NT2/D1 (cell line): ENCODE data around the gene GALP.
"Not testable (repeated sequence)": the region's sequence is repeated elsewhere in the genome, so short reads cannot be mapped to it uniquely, and the experiment has no call there.

ENCODE experiments used
- DNase-seq: peaks from one replicate; pipeline ENCODE4 v3.0.0-alpha.2; 2011; ENCODE audit warnings: low read depth, low spot score
- H3K27me3 ChIP-seq: 2 replicates; pipeline ENCODE4 v1.6.0; 2011; ENCODE audit warnings: mild to moderate bottlenecking; ENCODE audit not compliant: insufficient read length, insufficient read depth
- H3K36me3 ChIP-seq: 2 replicates; pipeline ENCODE4 v1.6.1; 2011; ENCODE audit warnings: mild to moderate bottlenecking, low read length, mixed read lengths; ENCODE audit not compliant: insufficient read depth, insufficient read length
- H3K4me1 ChIP-seq: 2 replicates; pipeline ENCODE4 v1.5.1; 2011; ENCODE audit not compliant: insufficient read depth, insufficient read length
- H3K4me3 ChIP-seq: 2 replicates; pipeline ENCODE4 v1.5.1; 2011; ENCODE audit warnings: low read depth; ENCODE audit not compliant: insufficient read length
- H3K9ac ChIP-seq: 2 replicates; pipeline ENCODE4 v1.6.0; 2011; ENCODE audit warnings: low read depth; ENCODE audit not compliant: insufficient read length
- H3K9me3 ChIP-seq: 2 replicates; pipeline ENCODE4 v1.5.1; 2011; ENCODE audit warnings: mild to moderate bottlenecking, low read length; ENCODE audit not compliant: insufficient read depth
- SUZ12 ChIP-seq: IDR thresholded peaks from 2 replicates; pipeline ENCODE4 v1.6.1; 2011; ENCODE audit not compliant: insufficient read length, insufficient read depth; ENCODE audit errors: extremely low read depth
- YY1 ChIP-seq: IDR thresholded peaks from 2 replicates; pipeline ENCODE4 v1.6.1; 2011; ENCODE audit not compliant: insufficient read length, insufficient read depth
- ZNF274 ChIP-seq: IDR thresholded peaks from 2 replicates; pipeline ENCODE4 v1.6.1; 2011; ENCODE audit warnings: mild to moderate bottlenecking, low read depth, low read length

The GALP gene

GRCh38 chr19:56175861-56176307, at the start of gene GALP:
Gene GALP, plus strand, starts transcription at chr19:56176008. Its CDS starts 1,101 bp downstream, at chr19:56177109.
- not testable (repeated sequence) for H3K9me3 ChIP-seq, H3K4me3 ChIP-seq, H3K36me3 ChIP-seq, H3K9ac ChIP-seq, H3K27me3 ChIP-seq, DNase-seq, H3K4me1 ChIP-seq

- Histone ChIP-seq H3K9me3 (no peaks in the 10 kb centered on the region), H3K27me3 (no peaks in the 10 kb centered on the region), H3K9ac (no peak overlapping the region), H3K4me3 (no peak overlapping the region), H3K36me3 (no peaks in the 10 kb centered on the region), H3K4me1 (no peaks in the 10 kb centered on the region)
- no peak for TF ChIP-seq ZNF274
- TF ChIP-seq SUZ12, result no peak
- TF ChIP-seq YY1, result no peak
- no peak for DNase-seq
These were observed 48.6 kb upstream of the GALP start for GRCh38 chr19:56126983-56127780.

- Histone ChIP-seq H3K4me1 (no peaks in the 10 kb centered on the region), H3K27me3 (no peaks in the 10 kb centered on the region), H3K4me3 (no peak overlapping the region), H3K9ac (no peak overlapping the region), H3K36me3 (no peaks in the 10 kb centered on the region), H3K9me3 (no peaks in the 10 kb centered on the region)
- DNase-seq, result no peak
- TF ChIP-seq YY1 (no peak), ZNF274 (no peak), SUZ12 (no peak)
These were observed 45.8 kb upstream of the GALP start for GRCh38 chr19:56130006-56130405.

GRCh38 chr19:56131651-56132050, 44.2 kb upstream of the GALP start:
- no peak for DNase-seq
- no peaks in the 10 kb centered on the region for H3K9me3 ChIP-seq
- TF ChIP-seq YY1, result no peak
- TF ChIP-seq ZNF274, result no peak
- TF ChIP-seq SUZ12, result no peak
- H3K36me3 ChIP-seq, result no peaks in the 10 kb centered on the region
- no peak overlapping the region for H3K4me3 ChIP-seq
- H3K27me3 ChIP-seq, result no peaks in the 10 kb centered on the region
- H3K4me1 ChIP-seq, result peaks cover 3% of the 10 kb centered on the region
- H3K9ac ChIP-seq, result no peak overlapping the region

GRCh38 chr19:56132316-56132822, 43.4 kb upstream of the GALP start:
- no peaks in the 10 kb centered on the region for H3K27me3 ChIP-seq
- peak overlapping the region; percentile 32 for H3K9ac ChIP-seq
- peaks cover 3% of the 10 kb centered on the region for H3K4me1 ChIP-seq
- DNase-seq, result no peak
- H3K9me3 ChIP-seq, result no peaks in the 10 kb centered on the region
- no peak overlapping the region for H3K4me3 ChIP-seq
- TF ChIP-seq ZNF274 (no peak), SUZ12 (no peak), YY1 (no peak)
- H3K36me3 ChIP-seq, result no peaks in the 10 kb centered on the region

- no peaks in the 10 kb centered on the region for H3K27me3 ChIP-seq
- no peak overlapping the region for H3K9ac ChIP-seq
- TF ChIP-seq ZNF274 (no peak), YY1 (no peak), SUZ12 (no peak)
- peaks cover 3% of the 10 kb centered on the region for H3K4me1 ChIP-seq
- H3K9me3 ChIP-seq, result no peaks in the 10 kb centered on the region
- no peak overlapping the region for H3K4me3 ChIP-seq
- no peak for DNase-seq
- H3K36me3 ChIP-seq, result no peaks in the 10 kb centered on the region
These were observed 41.8 kb upstream of the GALP start for GRCh38 chr19:56133858-56134653.

GRCh38 chr19:56134654-56134921, 41.2 kb upstream of the GALP start:
- TF ChIP-seq YY1 (no peak), SUZ12 (no peak), ZNF274 (no peak)
- Histone ChIP-seq H3K9ac (no peak overlapping the region), H3K9me3 (no peaks in the 10 kb centered on the region), H3K4me1 (peaks cover 3% of the 10 kb centered on the region), H3K27me3 (no peaks in the 10 kb centered on the region), H3K36me3 (no peaks in the 10 kb centered on the region), H3K4me3 (no peak overlapping the region)
- DNase-seq, result no peak
